NCI-H1048 (cell line): ENCODE measurements around the gene EME1.

ENCODE experiments used
- DNase-seq: peaks from one replicate; lab custom pipeline; 2025; lab: John Stamatoyannopoulos, UW

The EME1 gene

DNA sequence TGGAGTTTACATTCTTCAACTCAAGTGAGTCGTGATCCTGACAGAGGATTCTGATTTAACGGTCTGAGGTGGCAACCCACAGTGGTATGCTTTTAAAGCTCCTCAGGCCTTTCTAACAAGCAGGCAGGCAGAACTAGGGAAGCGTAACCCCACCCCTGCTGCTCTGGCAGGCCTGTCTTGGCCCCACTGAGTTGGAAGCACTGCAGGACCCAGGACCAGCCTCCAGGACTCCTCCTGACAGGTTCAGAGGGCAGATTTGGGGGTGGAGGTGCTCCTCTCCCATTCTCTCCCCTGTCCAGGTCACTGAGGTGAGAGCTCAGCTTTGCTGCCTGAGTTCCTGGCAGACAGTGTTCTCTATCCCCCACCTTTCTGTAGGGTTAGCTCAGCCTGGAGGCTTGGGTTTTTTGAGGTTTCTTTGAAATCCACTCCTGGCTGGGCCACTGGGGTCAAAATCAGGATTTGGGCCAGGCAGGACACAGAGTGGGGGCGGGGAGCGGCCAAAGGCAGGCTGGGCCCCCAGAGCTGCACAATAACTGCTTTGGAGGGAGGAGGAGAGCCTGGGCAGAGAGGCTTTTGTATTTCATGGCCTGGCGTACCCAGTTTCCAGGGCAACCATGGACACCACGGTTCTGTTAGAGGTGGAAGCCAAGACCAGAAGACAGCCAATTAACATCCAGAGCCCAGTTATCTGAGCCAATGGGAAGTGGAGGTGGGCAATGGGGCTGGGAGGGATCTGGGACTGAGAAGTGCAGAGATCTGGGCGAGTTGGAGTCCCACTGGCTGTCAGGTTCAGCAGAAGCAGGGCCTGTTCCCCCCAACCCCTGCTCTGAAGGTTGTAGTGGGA is 9.6 kb upstream of the EME1 start:
- DNase-seq: no peak

DNA sequence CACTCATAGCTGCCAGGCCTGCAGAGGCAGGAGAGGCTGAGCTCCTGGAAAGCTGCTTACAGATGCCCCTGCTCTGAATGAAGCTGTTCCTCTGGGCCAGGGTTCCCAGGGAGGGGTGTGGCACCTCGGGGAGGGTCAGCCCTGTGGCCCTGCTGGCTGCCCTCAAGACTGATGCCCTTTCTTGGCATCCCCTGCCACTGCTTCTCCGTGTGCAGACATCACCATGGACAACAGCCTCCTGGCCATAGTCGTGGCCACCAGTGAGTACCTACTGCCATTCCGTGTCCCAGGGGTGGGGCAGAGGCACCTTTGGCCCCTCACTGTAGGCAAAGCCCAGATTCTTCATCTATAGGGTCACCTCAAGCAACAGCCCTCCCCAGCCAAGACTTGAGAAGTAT is 9.0 kb upstream of the EME1 start:
- DNase-seq: no peak

DNA sequence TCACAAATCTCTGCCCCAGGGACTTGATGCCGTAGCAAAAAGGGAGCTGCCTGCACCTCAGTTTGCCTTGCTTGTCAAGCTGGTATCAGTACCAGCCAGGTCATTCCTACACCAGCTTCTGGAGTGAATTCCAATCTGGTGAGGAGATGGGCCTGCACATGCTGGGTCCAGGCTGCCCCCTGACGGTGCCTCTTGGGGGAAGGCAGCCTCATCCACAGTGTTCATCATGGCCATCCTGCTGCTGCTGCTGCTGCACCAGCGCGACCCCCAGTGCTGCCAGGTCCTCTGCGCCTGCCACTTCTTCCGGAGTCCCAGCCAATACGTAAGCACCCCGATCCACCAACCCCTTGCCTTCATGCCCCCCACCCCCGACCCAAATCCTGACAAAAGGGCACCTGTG is 8.3 kb upstream of the EME1 start:
- no peak for DNase-seq

DNA sequence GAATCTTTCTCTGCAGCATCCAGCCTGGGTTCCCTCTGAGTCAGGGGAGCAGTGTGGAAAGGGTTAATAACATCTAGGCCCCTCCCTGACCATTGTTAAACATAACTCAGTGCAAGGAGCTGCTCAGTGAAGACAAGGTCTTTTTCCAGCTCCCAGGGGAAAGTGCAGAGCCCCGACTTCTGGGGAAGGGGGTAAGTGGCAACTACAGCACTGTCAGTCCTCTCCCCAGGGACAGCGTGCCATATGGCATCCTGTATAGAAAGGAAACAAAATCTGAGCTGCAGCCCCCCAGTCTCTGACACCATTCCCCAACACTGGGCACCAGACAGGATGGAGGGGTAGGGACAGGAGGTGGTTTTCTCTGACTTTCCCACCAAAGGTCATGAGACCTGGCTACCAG is 7.9 kb upstream of the EME1 start:
- DNase-seq: no peak

DNA sequence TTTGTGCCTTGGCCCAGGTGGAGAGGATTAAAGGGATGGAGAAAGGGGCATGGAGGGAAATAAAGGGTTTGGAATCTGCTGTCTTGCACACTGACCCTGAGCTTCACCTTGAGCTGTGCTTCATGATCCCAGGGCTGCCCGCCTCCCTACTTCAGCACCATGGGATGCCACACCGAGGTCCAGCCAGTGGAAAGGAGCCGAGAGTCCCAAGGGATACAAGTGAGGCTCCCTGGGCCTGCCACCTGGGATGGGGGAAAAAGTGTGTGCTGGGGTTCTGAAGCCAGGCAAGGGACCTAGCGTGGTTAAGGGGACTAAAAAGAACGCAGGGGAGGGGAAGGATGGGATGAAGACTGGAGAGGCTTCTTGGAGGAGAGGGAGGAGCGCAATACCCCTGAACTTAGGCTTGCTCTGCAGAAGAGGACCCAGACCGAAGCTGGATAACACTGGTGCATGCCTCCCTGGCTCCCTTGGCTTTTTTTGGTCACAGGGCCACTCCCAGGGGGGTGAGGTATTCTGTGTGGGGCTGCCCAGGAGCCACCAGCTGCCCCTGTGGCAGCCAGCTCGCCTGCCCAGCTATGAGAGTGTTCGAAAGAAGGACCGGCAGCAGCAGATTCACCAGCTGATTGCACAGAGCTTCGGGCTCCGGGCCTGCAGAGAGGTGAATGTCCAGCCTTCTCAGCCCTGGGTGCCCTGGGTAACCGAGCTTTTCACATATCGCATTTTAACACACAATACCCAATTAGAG is 7.2 kb upstream of the EME1 start:
- no peak for DNase-seq

DNA sequence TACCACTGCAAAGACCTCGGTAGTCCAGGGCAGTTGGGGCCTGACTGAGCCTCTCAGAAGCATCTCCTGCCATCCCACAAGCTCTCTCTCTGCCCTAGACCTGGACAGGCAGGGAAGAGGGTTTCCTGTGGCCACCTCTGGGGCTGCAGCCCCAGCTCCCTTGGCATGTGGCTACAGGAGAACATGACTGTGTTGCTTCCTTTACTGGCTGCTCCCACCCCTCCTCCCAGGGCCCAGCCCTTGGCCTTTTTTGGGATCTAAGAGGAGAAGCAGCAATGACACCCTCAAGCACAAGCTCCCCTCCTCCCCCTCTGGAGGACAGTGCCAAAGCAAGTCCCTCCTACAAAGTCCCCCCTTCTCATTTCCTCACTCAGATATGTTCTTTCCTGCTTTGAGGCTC is 5.6 kb upstream of the EME1 start:
- DNase-seq: no peak

DNA sequence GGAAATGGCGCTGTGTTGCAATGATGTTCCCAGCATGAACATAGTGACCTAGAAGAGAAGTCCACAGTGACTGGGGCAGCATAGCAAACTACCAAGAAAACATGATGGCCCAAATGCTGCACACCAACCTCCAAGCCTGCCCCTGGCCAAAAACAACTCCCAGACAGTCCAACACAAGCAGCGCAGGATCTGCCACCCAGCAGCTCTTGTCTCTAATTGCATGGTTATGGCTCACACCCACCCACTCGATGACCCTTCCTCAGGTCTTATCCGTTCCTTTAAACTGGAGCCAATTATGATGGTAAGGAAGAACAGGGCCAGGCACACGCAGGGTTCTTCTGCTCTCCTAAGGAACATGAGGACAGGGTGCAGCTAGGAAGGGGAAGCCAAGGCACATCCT is 3.0 kb upstream of the EME1 start:
- DNase-seq: no peak

DNA sequence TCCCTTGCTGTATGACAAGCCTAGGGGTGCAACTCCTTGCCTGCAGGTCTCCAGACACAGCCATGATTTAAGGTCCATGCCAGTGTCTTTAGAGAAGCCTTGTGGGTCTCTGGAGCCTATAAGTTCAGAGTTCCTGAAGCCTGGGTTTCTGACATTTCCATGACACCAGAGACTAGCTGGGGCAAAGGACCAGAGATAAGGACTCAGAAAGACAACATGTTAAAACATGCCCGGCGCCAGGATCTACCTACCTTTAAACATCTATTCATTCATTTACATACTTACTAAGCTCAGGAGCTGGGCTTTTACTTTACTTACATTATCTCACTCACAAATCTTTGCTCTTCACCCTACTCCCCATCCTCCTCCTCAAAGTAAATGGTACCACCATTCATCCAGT is 1.5 kb upstream of the EME1 start:
- no peak for DNase-seq

DNA sequence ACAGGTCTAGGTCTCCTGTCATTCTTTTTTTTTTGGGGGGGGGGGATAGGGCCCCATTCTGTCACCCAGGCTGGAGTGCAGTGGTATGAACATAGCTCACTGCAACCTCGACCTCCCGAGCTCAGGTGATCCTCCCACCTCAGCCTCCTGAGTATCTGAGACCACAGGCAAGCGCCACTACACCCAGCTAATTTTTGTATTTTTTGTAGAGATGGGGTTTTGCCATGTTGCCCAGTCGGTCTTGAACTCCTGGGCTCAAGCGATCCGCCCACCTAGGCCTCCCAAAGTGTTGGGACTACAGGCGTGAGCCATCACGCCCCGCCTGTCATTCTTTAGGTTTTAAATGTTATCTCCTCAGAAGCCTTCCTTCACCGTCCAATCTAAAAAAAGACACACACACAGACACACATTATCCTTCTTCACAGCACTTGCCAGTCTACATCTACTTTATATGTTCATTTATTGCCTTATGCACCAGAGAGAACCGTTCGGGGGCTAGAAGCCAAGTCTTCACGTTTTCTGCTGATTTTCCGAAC is 739 bp upstream of the EME1 start:
- DNase-seq: no peak

DNA sequence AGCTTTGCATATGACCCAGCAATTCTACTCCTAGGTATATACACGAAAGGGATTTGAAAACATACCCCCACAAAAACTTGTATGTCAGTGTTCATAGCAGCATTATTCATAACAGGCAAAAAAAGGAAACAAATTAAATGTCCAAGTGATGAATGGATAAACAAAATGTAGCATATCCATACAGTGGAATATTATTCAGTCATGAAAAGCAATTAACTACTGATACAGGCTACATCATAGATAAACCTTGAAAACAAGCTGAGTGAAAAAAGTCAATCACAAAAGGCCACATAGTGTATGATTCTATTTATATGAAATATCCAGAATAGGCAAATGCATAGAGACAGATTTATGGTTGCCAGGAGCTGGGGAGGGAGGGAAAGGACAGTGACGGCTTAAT is 676 bp downstream of the EME1 start:
- DNase-seq: no peak

DNA sequence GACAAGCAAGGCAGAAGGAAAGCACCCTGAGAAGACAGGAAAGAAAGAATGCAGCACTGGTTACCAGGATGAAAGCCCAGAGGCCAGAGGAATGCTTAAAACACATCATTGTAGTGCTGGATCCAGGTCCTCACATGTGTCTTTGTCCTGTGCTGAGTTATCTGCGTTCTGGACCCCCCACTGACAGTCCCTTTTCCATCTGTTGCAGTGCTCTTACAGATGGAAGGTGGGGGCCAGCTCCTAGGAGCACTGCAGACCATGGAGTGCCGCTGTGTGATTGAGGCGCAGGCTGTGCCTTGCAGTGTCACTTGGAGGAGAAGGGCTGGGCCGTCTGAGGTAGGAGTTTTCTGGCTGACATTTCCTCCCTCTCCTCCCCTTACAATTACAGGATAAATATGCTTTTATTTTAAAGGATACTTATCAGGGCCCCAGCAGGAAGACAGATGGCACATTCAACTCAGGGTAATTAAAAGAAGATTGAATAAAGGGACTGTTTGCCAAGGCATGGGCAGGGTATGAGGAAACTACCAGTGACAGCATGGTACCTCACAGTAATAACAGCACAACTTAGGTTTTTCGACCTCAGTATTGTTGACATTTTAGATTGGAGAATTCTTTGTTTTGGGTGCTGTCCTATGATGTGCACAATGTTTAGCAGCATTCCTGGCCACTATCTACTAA is 3.0 kb downstream of the EME1 start:
- DNase-seq: no peak

DNA sequence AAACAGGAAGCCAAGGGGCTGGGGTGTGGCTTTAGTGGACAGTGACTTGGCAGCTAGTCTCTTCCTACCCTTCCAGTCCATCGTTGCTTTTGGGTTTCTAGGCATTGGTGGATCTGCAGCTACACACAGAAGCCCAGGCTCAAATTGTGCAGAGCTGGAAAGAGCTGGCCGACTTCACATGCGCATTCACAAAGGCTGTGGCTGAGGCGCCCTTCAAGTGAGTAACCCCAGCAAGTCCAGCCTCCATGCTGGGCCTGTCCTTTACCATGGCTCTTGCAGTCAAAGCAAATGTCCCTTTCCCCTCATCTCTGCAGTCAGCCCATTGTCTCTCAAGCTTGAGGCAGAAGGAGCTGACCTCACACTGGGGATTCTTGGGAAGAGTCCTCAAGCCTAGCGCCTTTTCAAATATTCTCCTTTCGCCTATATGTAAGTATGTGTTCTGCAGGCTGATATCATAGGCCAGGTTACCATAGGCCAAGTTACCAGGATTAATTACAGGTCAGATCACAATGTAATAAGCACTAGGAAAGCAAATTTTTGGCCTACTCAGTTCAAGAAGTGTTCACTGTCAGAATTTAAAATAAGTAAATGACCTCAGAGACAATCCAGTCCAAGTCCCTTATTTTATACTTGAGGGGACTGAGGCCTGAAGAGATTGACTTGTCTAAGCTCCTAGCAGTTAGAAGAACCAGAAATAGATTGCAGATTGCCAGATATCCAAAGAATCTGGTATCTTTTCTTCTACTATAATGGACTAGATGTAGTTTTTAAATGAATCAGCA is 6.5 kb downstream of the EME1 start:
- no peak for DNase-seq

DNA sequence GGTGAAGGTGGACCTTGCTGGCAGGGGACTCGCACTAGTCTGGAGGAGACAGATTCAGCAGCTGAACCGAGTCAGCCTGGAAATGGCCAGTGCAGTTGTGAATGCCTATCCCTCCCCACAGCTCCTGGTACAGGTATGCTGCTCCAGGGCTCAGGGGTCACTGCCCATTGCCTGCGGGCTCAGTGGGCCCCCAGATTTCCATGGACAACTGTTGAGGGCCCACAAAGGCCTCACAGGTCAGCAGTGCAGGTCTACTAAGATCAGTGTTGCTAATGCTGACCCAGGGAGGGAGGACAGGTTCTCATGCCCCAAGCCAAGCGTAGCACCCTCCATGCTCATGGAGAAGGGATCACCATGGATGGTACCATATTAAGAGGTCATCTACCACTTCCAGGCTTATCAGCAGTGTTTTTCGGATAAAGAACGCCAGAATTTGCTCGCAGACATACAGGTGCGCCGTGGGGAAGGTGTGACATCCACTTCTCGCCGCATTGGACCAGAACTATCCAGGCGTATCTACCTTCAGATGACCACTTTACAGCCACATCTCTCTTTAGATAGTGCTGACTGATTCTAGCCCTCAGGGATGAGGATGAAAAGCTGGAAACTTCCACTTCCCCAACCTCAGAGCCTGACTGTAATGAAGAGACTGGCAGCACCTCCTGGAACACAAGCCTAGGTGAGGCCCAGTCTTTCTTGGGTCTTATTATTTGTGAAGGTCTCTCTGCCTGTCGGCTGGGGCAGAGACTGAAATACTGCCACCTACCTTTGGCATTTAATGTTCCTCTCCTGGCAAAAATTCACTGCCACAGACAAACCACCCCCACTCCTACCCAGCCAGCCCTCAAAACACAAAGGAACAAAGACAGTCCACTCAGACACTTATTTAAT is 7.6 kb downstream of the EME1 start:
- no peak for DNase-seq

DNA sequence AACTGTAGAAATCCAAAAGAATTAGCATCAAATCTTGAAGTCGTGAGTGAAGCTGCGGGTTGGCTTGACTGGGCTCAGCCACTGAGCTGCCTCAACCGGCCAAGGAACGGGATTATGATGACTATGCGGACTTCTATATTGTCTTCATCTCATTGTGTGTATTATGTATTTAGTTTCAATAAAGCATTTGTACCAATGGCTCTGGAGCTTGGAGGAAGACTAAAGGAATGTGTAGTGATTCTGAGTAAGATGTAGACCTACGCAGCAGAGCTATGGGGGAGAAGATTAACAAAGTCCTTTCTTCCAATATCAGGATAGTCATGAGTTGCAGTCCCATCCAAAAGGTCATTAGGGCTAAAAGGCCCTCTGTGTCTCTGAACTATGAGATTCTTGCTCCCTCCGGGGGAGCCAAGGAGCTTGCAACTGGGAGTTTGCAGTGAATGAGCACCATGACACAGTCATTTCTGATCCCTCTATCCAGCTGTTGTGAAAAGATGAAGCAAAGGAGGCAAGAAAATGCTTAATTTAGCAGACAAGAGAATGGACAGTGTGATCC is 8.3 kb downstream of the EME1 start:
- DNase-seq: no peak

DNA sequence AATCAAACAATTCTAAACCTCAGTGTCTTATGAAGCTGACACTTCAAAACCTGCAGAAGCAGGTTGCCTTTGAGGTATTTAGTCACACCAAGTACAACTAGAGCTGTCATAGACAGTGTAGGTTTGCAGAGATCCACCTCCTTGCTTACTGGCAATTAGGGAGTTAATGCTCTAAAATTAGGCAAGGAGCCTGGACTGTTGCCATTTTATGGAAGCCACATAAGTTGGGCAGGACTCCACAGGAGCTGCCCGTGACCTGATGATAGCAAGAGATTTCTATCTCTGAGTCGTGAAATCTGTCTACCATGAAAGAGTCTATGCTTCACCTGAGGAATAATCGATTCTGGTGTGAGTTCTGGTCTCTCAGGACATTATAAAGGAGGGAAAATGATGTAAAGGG is 8.9 kb downstream of the EME1 start:
- no peak for DNase-seq

DNA sequence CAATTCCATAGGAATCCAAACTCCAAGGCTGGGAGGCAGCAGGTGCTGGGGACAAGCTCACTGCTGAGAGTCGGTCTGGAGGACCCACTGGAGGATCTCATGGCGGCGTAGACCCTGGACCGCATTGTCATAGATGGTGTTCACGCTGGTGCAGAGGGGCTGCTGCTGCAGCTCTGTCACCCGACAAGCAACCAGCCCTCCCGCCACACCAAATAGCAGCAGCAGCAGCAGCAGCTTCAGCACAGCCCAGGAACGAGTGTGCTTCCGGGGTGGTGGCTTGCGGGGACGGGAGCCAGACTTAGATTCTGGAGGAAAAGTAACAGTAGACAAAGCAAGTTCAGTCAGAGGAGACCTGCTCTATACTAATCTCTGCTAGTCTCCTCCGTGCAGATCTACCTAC is 9.9 kb downstream of the EME1 start:
- DNase-seq: no peak

DNA sequence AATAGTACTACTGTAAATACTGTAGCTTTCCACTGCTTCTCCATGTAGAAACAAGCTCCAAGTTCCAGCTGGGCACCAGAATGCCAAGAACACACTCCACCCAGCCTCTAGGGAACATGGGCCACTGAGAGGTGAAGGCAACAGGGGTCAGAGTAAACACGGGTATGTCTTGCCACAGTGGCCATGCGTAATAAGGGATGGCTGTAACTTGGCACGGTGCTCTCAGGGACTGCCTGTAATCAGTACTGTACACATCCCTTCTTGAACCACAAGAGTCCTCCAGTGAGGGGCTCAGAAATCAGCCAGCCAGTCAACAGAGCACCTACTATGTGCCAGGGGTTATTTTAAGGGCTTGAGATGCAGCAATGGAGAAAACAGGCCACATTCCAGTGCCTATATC is 13.5 kb downstream of the EME1 start:
- no peak for DNase-seq

DNA sequence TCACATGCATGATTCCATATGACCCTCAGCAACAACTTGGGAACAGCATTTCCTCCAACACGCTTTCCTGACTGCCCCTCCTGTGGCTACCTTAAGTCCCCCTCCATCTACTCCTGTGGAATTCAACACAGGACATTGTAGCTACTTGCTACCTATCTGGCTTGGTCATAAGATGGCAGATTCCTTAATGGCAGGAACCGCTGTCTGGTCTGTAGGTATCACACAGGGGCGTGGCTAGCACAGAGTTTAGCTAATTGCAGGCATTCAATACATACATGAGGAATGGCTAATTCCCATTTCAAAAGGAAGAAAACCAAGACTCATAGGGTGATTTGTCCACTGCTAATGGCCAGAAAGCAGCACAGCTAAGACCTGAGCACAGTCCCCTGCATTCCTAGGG is 15.7 kb downstream of the EME1 start:
- no peak for DNase-seq

DNA sequence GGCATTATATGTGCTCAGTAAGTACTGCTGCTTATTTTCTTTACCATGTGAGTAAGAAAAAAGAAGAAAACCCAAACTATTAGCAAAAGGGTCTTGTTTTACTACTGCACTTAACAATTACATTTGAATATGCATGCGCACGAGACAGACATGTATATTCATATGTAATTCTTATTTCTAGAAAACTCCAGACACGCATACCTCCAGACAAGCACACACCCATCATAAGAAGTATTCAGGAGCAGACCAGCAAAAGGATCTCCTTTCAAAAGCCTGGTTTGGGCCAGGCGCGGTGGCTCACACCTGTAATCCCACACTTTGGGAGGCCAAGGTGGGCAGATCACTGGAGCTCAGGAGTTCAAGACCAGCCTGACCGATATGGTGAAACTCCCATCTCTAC is 16.5 kb downstream of the EME1 start:
- DNase-seq: no peak

DNA sequence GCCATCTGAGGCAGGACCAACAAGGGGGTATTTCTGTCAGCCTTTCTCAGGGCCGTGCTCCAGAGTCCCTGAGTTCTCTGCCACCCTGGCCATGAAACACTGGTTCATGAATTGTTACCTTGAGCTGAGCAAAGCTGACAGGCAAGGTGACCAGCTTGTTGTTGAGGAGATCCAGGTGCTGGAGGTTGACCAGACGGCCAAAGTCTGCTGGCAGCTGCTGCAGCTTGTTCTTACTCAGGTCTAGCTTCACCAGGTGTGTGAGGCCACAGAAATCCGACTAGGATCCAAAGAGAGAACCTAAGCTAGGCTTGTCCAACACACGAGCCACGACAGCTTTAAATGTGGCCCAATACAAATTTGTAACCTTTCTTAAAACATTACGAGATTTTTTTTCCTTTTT is 19.6 kb downstream of the EME1 start:
- no peak for DNase-seq

DNA sequence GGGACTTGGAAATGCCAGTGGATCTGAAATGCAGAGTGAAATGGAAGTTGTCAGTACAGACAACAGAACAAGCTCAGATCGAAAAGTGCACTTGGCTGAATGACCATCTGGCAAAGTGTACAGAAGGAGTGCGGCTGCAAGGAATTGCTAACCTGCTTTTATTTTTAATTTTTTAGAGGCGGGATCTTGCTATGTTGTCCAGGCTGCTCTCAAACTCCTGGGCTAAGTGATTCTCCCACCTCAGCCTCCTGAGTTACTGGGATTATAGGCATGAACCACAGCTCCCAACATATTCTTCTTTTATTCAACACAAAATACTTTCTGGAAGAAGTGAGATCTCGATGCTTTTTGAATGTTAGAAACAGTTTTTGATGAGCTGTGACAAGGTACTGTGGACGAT is 20.7 kb downstream of the EME1 start:
- no peak for DNase-seq
